Liver (tissue), 9 donors: Measurements from ENCODE around the gene NCMAP. TPM values are rescaled to one million over a fixed set of nuclear protein-coding genes. Genes with fewer than 3 reads are reported as not detected.

Experiments
- DNase-seq: peaks from one replicate; pipeline ENCODE4 v3.0.0-alpha.2; 2017; ENCODE audit warnings: low spot score
- H3K27ac ChIP-seq, 2 donors: one replicate each; pipeline ENCODE4 v1.7.0; 2013; ENCODE audit warnings: inconsistent platforms in 2 of 2, low read length in 2 of 2, control low read depth in 1 of 2, low read depth in 1 of 2, mild to moderate bottlenecking in 1 of 2
- H3K27me3 ChIP-seq, 4 donors: one replicate each; pipeline versions ENCODE4 v1.6.1 to v1.7.0; 2013; ENCODE audit warnings: low read length in 3 of 4, inconsistent platforms in 1 of 4, mild to moderate bottlenecking in 1 of 4, moderate library complexity in 1 of 4; ENCODE audit not compliant: control insufficient read depth in 4 of 4, insufficient read depth in 4 of 4
- H3K36me3 ChIP-seq, 4 donors: one replicate each; pipeline versions ENCODE4 v1.6.1 to v1.7.0; 2013; ENCODE audit warnings: low read length in 3 of 4, mild to moderate bottlenecking in 3 of 4, low read depth in 1 of 4, moderate library complexity in 1 of 4; ENCODE audit not compliant: control insufficient read depth in 4 of 4, insufficient read depth in 3 of 4
- H3K4me1 ChIP-seq, 4 donors: one replicate each; pipeline versions ENCODE4 v1.6.1 to v1.7.0; 2013; ENCODE audit warnings: low read length in 3 of 4, mild to moderate bottlenecking in 3 of 4, moderate library complexity in 1 of 4; ENCODE audit not compliant: control insufficient read depth in 4 of 4, insufficient read depth in 4 of 4
- H3K4me3 ChIP-seq, 3 donors: one replicate each; pipeline versions ENCODE4 v1.6.1 to v1.7.0; 2013; ENCODE audit warnings: low read length in 3 of 3, control low read depth in 1 of 3, low read depth in 1 of 3, mild to moderate bottlenecking in 1 of 3
- H3K9ac ChIP-seq, 2 donors: one replicate each; pipeline ENCODE4 v1.7.0; 2013; ENCODE audit warnings: low read length in 2 of 2, mild to moderate bottlenecking in 2 of 2, moderate library complexity in 2 of 2, control low read depth in 1 of 2, low read depth in 1 of 2
- H3K9me3 ChIP-seq, 4 donors: one replicate each; pipeline versions ENCODE4 v1.6.1 to v1.7.0; 2013; ENCODE audit warnings: low read length in 3 of 4; ENCODE audit not compliant: control insufficient read depth in 4 of 4
- ATF3 ChIP-seq: IDR thresholded peaks from 2 replicates; pipeline ENCODE4 v1.6.1; 2016; ENCODE audit warnings: antibody characterized with exemption
- CTCF ChIP-seq: fragments of 150-350 bp; IDR thresholded peaks from 2 replicates; pipeline ENCODE4 v1.5.1; 2017; ENCODE audit warnings: improper control_type of control experiment, low read depth, low read length; ENCODE audit not compliant: missing input control
- EGR1 ChIP-seq, 2 donors: IDR thresholded peaks; 2 replicates each; pipeline ENCODE4 v1.6.1; 2016 to 2018; ENCODE audit warnings: antibody characterized with exemption in 2 of 2, low read depth in 2 of 2
- FOXA1 ChIP-seq: IDR thresholded peaks from 2 replicates; pipeline ENCODE4 v1.6.1; 2016; ENCODE audit warnings: antibody characterized with exemption
- FOXA2 ChIP-seq: IDR thresholded peaks from 2 replicates; pipeline ENCODE4 v1.6.1; 2016; ENCODE audit warnings: antibody characterized with exemption
- GABPA ChIP-seq, 2 donors: IDR thresholded peaks in 1 of 2; conservative IDR thresholded peaks in 1 of 2; 2 replicates each; pipeline ENCODE4 v1.6.1; 2016; ENCODE audit warnings: antibody characterized with exemption in 2 of 2, mild to moderate bottlenecking in 1 of 2, moderate library complexity in 1 of 2
- HNF4A ChIP-seq, 2 donors: conservative IDR thresholded peaks; 2 replicates each; pipeline ENCODE4 v1.6.1; 2016; ENCODE audit warnings: antibody characterized with exemption in 2 of 2, mild to moderate bottlenecking in 2 of 2
- JUND ChIP-seq, 2 donors: IDR thresholded peaks; 2 replicates each; pipeline ENCODE4 v1.6.1; 2016; ENCODE audit warnings: antibody characterized with exemption in 2 of 2
- NR2F2 ChIP-seq: IDR thresholded peaks from 2 replicates; pipeline ENCODE4 v1.6.1; 2016; ENCODE audit warnings: antibody characterized with exemption
- RAD21 ChIP-seq, 2 donors: IDR thresholded peaks; 2 replicates each; pipeline ENCODE4 v1.6.1; 2016; ENCODE audit warnings: antibody characterized with exemption in 2 of 2, mild to moderate bottlenecking in 2 of 2
- REST ChIP-seq: IDR thresholded peaks from 2 replicates; pipeline ENCODE4 v1.6.1; 2016; ENCODE audit warnings: antibody characterized with exemption, mild to moderate bottlenecking
- RXRA ChIP-seq, 2 donors: IDR thresholded peaks; 2 replicates each; pipeline ENCODE4 v1.6.1; 2017 to 2018; ENCODE audit warnings: antibody characterized with exemption in 2 of 2, mild to moderate bottlenecking in 1 of 2
- SP1 ChIP-seq: IDR thresholded peaks from 2 replicates; pipeline ENCODE4 v1.6.1; 2018; ENCODE audit warnings: antibody characterized with exemption, mild to moderate bottlenecking
- TAF1 ChIP-seq: conservative IDR thresholded peaks from 2 replicates; pipeline ENCODE4 v1.6.1; 2016; ENCODE audit warnings: antibody characterized with exemption, mild to moderate bottlenecking
- YY1 ChIP-seq: IDR thresholded peaks from 2 replicates; pipeline ENCODE4 v1.6.1; 2016; ENCODE audit warnings: antibody characterized with exemption, mild to moderate bottlenecking
- WGBS: extraction: QIAGEN DNeasy Blood & Tissue Kit; methylation state at CpG from one replicate; pipeline ENCODE4 v1.1.7; 2013; 5-methylcytosine and 5-hydroxymethylcytosine counted together
- polyA plus RNA-seq, 2 donors: library from polyadenylated mRNA; stranded (reverse) in 1 of 2; unstranded in 1 of 2; fragments of 200-250 nt in 1 of 2; fragments of >200 nt in 1 of 2; fragmentation: Nextera tagmentation in 1 of 2; extraction: Ambion mirVana in 1 of 2; gene quantifications; one replicate each; pipeline versions ENCODE4 v1.2.1 to v1.2.3, GENCODE V29; 2013 to 2015
- total RNA-seq, 2 donors: library from RNA; depleted of rRNA; stranded (reverse); fragments of >200 nt; gene quantifications; one replicate each; pipeline ENCODE4 v1.2.3, GENCODE V29; 2014
- TF ChIP-seq, protein P1 (sequence below): IDR thresholded peaks from 2 replicates; pipeline ENCODE4 v1.6.1; 2016; ENCODE audit warnings: antibody characterized with exemption
- TF ChIP-seq, protein P2 (sequence below): IDR thresholded peaks from 2 replicates; pipeline ENCODE4 v1.6.1; 2016; ENCODE audit warnings: antibody characterized with exemption
- donor health status: healthy.
- donor health status: healthy.
- donor health status: healthy.
- donor health status: healthy.
- donor health status: healthy.

NCMAP gene
- total and polyA plus RNA-seq, 4 donors: 0.31 to 4.8 (median 0.61) TPM

DNA sequence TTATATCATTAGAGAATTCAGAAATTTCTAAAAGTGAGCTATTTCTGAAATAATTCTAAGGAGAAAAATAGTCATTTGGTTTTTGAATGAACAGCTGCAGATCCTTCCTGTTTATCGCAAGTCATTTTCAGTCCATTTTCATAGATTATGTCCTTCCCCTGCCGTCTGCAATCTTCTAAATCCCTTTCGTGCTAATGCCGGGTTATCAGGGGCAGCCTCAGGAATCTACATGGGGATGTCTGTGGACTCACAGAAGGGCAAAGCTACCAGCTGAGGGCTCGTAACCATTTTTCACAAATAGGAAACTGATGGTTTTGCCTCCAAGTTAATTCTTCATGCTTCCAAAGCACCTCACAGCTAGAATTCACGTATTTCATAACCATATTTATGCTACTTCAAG, 30.3 kb upstream of the NCMAP start:
- no peak for TF ChIP-seq SP1
- no peak for TF ChIP-seq FOXA1
- TF ChIP-seq CTCF: no peak
- no peak for TF ChIP-seq GABPA (IDR thresholded peaks at IDR 0.05 in 1 of 2, conservative IDR thresholded peaks at IDR 0.05 in 1 of 2)
- TF ChIP-seq RXRA (IDR thresholded peaks at IDR 0.05): no peak
- no peak for TF ChIP-seq FOXA2
- no peak for TF ChIP-seq NR2F2
- no peak for TF ChIP-seq YY1
- TF ChIP-seq, protein P1, sequence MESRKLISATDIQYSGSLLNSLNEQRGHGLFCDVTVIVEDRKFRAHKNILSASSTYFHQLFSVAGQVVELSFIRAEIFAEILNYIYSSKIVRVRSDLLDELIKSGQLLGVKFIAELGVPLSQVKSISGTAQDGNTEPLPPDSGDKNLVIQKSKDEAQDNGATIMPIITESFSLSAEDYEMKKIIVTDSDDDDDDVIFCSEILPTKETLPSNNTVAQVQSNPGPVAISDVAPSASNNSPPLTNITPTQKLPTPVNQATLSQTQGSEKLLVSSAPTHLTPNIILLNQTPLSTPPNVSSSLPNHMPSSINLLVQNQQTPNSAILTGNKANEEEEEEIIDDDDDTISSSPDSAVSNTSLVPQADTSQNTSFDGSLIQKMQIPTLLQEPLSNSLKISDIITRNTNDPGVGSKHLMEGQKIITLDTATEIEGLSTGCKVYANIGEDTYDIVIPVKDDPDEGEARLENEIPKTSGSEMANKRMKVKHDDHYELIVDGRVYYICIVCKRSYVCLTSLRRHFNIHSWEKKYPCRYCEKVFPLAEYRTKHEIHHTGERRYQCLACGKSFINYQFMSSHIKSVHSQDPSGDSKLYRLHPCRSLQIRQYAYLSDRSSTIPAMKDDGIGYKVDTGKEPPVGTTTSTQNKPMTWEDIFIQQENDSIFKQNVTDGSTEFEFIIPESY: no peak
- no peak for TF ChIP-seq REST
- no peak for TF ChIP-seq EGR1 (IDR thresholded peaks at IDR 0.05; ENCODE audit: low read depth in 2 of 2)
- no peak for TF ChIP-seq ATF3
- no peak for TF ChIP-seq HNF4A (conservative IDR thresholded peaks at IDR 0.05)
- no peak for TF ChIP-seq RAD21 (IDR thresholded peaks at IDR 0.05)
- no peak for TF ChIP-seq JUND (IDR thresholded peaks at IDR 0.05)
- TF ChIP-seq, protein P2, sequence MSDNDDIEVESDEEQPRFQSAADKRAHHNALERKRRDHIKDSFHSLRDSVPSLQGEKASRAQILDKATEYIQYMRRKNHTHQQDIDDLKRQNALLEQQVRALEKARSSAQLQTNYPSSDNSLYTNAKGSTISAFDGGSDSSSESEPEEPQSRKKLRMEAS: no peak
- H3K9me3 ChIP-seq: no peaks in the 10 kb centered on the region
- WGBS: 83% methylated on average over 6 of the region's 6 CpGs
- H3K36me3 ChIP-seq: no peaks in the 10 kb centered on the region
- no peak for DNase-seq
- no peak overlapping the region for H3K9ac ChIP-seq
- no peak overlapping the region for H3K27ac ChIP-seq
- H3K27me3 ChIP-seq: no peaks in the 10 kb centered on the region
- H3K4me3 ChIP-seq: no peak overlapping the region
- no peaks in the 10 kb centered on the region for H3K4me1 ChIP-seq

DNA sequence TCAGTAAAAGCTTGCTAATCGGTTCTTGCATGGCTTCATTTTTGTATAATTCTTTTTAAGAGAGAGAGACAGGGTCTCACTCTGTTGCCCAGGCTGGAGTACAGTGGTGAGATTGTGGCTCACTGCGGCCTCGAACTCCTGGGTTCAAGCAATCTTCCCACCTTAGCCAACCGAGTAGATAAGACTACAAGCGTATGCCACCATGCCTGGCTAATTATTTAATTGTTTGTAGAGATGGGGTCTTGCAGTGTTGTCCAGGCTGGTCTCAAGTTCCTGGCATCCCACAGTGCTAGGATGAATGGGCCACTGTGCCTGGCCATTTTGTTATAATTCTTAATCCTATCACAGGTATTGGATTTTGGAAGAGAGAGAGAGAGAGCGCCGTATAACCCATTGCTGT, 29.8 kb upstream of the NCMAP start:
- H3K9me3 ChIP-seq: no peaks in the 10 kb centered on the region
- no peak for TF ChIP-seq EGR1 (IDR thresholded peaks at IDR 0.05; ENCODE audit: low read depth in 2 of 2)
- no peak for TF ChIP-seq FOXA2
- TF ChIP-seq, protein P2: no peak
- TF ChIP-seq HNF4A (conservative IDR thresholded peaks at IDR 0.05): no peak
- no peak for TF ChIP-seq SP1
- TF ChIP-seq YY1: no peak
- TF ChIP-seq, protein P1: no peak
- no peak for TF ChIP-seq REST
- no peak for TF ChIP-seq RXRA (IDR thresholded peaks at IDR 0.05)
- TF ChIP-seq FOXA1: no peak
- TF ChIP-seq TAF1: no peak
- TF ChIP-seq NR2F2: no peak
- no peak for TF ChIP-seq RAD21 (IDR thresholded peaks at IDR 0.05)

More for the DNA sequence above, 29.8 kb upstream of the NCMAP start:
- Histone ChIP-seq H3K9ac (no peak overlapping the region), H3K27me3 (no peaks in the 10 kb centered on the region), H3K4me3 (no peak overlapping the region), H3K27ac (no peak overlapping the region), H3K36me3 (no peaks in the 10 kb centered on the region), H3K4me1 (no peaks in the 10 kb centered on the region)
- WGBS: 90% methylated on average over 7 of the region's 7 CpGs
- DNase-seq: no peak
